GM12878 (cell line): ENCODE measurements around the gene ELP1.

Experiments used
- NFIC ChIP-seq: IDR thresholded peaks from 2 replicates; pipeline ENCODE4 v1.6.1; 2012; ENCODE audit warnings: low read depth, mild to moderate bottlenecking, inconsistent platforms, low read length, moderate library complexity
- NRF1 ChIP-seq: conservative IDR thresholded peaks from 2 replicates; pipeline ENCODE4 v1.6.1; 2011; ENCODE audit warnings: mild to moderate bottlenecking, low read depth, low read length, improper control_type of control experiment
- RAD21 ChIP-seq: IDR thresholded peaks from 2 replicates; pipeline ENCODE4 v1.6.1; 2011; ENCODE audit warnings: mild to moderate bottlenecking, low read depth, low read length, moderate library complexity; ENCODE audit not compliant: insufficient read depth
- SRF ChIP-seq, 2 experiments: IDR thresholded peaks; 2 replicates each; pipeline ENCODE4 v1.6.1; 2011; ENCODE audit warnings: low read depth in 2 of 2, low read length in 2 of 2, mild to moderate bottlenecking in 1 of 2, moderate library complexity in 1 of 2
- SUZ12 ChIP-seq: fragments of 200-600 bp; sonication (generic); IDR thresholded peaks from one replicate; pipeline ENCODE4 v1.6.1; 2018; ENCODE audit warnings: antibody characterized with exemption, mild to moderate bottlenecking; ENCODE audit not compliant: unreplicated experiment
- TF ChIP-seq, protein P1 (sequence below): IDR thresholded peaks from 2 replicates; pipeline ENCODE4 v1.6.1; 2012; ENCODE audit warnings: low read depth, low read length, improper control_type of control experiment

DNA sequence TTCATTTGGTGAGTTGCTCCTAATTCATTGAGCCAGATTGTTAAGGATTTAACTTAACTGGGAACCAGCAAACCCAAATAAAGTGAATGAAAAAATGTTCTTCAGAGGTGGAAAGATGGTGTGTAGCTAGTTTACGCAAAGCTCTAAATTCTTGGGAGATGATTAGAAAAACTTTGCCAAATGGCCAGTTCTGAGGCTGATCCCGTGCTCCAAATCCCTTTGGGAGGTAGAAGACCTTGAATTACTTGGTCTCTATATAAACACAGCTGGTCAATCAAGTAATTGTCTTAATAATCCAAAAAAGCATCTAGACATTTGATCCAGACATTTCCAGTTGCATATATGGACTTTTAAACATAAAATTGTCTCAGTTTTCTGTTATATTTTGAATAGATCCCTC, 89.5 kb downstream of the ELP1 start:
- TF ChIP-seq RAD21 (no peak), NFIC (no peak), SRF (IDR thresholded peaks at IDR 0.05; ENCODE audit: low read depth in 2 of 2, low read length in 2 of 2) (no peak), NRF1 (no peak), SUZ12 (no peak)
- TF ChIP-seq, protein P1, sequence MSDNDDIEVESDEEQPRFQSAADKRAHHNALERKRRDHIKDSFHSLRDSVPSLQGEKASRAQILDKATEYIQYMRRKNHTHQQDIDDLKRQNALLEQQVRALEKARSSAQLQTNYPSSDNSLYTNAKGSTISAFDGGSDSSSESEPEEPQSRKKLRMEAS = no peak
